Measurements from ENCODE around the gene KCNT1.

DNA sequence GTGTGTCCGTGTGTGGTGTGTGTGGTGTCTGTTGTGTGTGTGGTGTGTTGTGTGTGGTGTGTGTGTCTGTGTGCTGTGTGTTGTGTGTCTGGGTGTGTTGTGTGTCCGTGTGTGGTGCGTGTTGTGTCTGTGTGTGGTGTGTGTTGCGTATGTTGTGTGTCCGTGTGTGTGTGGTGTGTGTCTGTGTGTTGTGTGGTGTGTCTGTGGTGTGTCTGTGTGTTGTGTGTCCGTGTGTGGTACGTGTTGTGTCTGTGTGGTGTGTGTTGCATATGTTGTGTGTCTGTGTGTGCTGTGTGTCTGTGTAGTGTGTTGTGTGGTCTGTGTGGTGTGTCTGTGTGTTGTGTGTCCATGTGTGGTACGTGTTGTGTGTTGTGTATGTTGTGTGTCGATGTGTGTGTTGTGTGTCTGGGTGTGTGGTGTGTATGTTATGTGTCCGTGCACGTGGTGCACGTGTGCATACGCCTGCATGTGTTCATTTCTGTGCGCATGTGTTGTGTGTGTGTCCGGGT lies 72.3 kb downstream of the KCNT1 start:
- TF ChIP-seq, protein P1, sequence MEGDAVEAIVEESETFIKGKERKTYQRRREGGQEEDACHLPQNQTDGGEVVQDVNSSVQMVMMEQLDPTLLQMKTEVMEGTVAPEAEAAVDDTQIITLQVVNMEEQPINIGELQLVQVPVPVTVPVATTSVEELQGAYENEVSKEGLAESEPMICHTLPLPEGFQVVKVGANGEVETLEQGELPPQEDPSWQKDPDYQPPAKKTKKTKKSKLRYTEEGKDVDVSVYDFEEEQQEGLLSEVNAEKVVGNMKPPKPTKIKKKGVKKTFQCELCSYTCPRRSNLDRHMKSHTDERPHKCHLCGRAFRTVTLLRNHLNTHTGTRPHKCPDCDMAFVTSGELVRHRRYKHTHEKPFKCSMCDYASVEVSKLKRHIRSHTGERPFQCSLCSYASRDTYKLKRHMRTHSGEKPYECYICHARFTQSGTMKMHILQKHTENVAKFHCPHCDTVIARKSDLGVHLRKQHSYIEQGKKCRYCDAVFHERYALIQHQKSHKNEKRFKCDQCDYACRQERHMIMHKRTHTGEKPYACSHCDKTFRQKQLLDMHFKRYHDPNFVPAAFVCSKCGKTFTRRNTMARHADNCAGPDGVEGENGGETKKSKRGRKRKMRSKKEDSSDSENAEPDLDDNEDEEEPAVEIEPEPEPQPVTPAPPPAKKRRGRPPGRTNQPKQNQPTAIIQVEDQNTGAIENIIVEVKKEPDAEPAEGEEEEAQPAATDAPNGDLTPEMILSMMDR (IDR thresholded peaks at IDR 0.05; ENCODE audit: low read depth, low read length), result no peak
- TF ChIP-seq POLR2A (IDR thresholded peaks at IDR 0.05; ENCODE audit: extremely low read depth, insufficient read length) (no peak), MYC (IDR thresholded peaks at IDR 0.05; ENCODE audit: low read depth, low read length) (no peak)
- TF ChIP-seq, protein P2, sequence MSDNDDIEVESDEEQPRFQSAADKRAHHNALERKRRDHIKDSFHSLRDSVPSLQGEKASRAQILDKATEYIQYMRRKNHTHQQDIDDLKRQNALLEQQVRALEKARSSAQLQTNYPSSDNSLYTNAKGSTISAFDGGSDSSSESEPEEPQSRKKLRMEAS (IDR thresholded peaks at IDR 0.05; ENCODE audit: low read depth, low read length), result no peak
